WTC11 (cell line): ENCODE results near the gene CLSTN2.

ENCODE experiments used
- CTCF ChIP-seq: fragments of 200-600 bp; IDR thresholded peaks from 2 replicates; pipeline ENCODE4 v1.8.0; 2022; ENCODE audit warnings: antibody characterized with exemption
- HMGXB4 ChIP-seq: sonication (generic); formaldehyde crosslinking; IDR thresholded peaks from 2 replicates; pipeline ENCODE4 v1.8.1; 2023; ENCODE audit warnings: mild to moderate bottlenecking, moderate library complexity, missing genetic modification reagents
- NR3C1 ChIP-seq: sonication (generic); formaldehyde crosslinking; conservative IDR thresholded peaks from 2 replicates; pipeline ENCODE4 v1.8.1; 2023; ENCODE audit warnings: low read depth, mild to moderate bottlenecking, missing genetic modification reagents
- SP1 ChIP-seq: sonication (generic); formaldehyde crosslinking; conservative IDR thresholded peaks from 2 replicates; pipeline ENCODE4 v1.8.1; 2022; ENCODE audit warnings: missing genetic modification reagents
- TEAD1 ChIP-seq: sonication (generic); formaldehyde crosslinking; IDR thresholded peaks from 2 replicates; pipeline ENCODE4 v1.8.0; 2022; ENCODE audit warnings: mild to moderate bottlenecking, missing genetic modification reagents
- ZNF232 ChIP-seq: sonication (generic); formaldehyde crosslinking; IDR thresholded peaks from 2 replicates; pipeline ENCODE4 v1.8.0; 2022; ENCODE audit warnings: mild to moderate bottlenecking, missing genetic modification reagents

- TF ChIP-seq NR3C1 (no peak), ZNF232 (CRISPR knock-in tag) (no peak), SP1 (CRISPR knock-in tag) (no peak), TEAD1 (no peak), CTCF (no peak), HMGXB4 (CRISPR knock-in tag) (no peak)
These were observed 255.0 kb downstream of the CLSTN2 start for GRCh38 chr3:140189976-140190375.
